NOMO-1 treated with DMSO at 0.1 percent for 48 hours (cell line): ENCODE results near the gene SPDYE5.
"Not testable (repeated sequence)": the region's sequence is repeated elsewhere in the genome, so short reads cannot be mapped to it uniquely, and the experiment has no call there.

ENCODE experiments used
- DNase-seq: peaks from one replicate; lab custom pipeline; 2025; ENCODE audit not compliant: unreplicated experiment; lab: John Stamatoyannopoulos, UW

Gene SPDYE5

GRCh38 chr7:75492020-75492419, at the start of gene SPDYE5:
TSS of gene SPDYE5 (plus strand) at chr7:75492320. CDS start at chr7:75494048, 1,728 bp downstream.
- not testable (repeated sequence) for DNase-seq

- DNase-seq: not testable (repeated sequence)
These were observed 49.5 kb upstream of the SPDYE5 start for GRCh38 chr7:75442465-75443111.

- DNase-seq: not testable (repeated sequence)
These were observed 42.2 kb upstream of the SPDYE5 start for GRCh38 chr7:75449946-75450345.

- DNase-seq: not testable (repeated sequence)
These were observed 39.6 kb upstream of the SPDYE5 start for GRCh38 chr7:75452494-75452955.

GRCh38 chr7:75456403-75456802, 35.7 kb upstream of the SPDYE5 start:
- DNase-seq: peak; percentile 95

- DNase-seq: not testable (repeated sequence)
These were observed 34.1 kb upstream of the SPDYE5 start for GRCh38 chr7:75458034-75458433.

GRCh38 chr7:75460541-75460940, 31.6 kb upstream of the SPDYE5 start:
- not testable (repeated sequence) for DNase-seq

- not testable (repeated sequence) for DNase-seq
These were observed 22.0 kb upstream of the SPDYE5 start for GRCh38 chr7:75470166-75470565.

GRCh38 chr7:75477457-75477856, 14.7 kb upstream of the SPDYE5 start:
- not testable (repeated sequence) for DNase-seq

- DNase-seq: not testable (repeated sequence)
These were observed 11.8 kb upstream of the SPDYE5 start for GRCh38 chr7:75480313-75480712.

- not testable (repeated sequence) for DNase-seq
These were observed 6.7 kb upstream of the SPDYE5 start for GRCh38 chr7:75485355-75485978.

- peak; percentile 84 for DNase-seq
These were observed 6.0 kb upstream of the SPDYE5 start, which contains the start of gene POM121C for GRCh38 chr7:75485979-75486643. TSS of gene POM121C (minus strand) at chr7:75486299. CDS start at chr7:75441496, 44,803 bp downstream.

- not testable (repeated sequence) for DNase-seq
These were observed 16.9 kb downstream of the SPDYE5 start for GRCh38 chr7:75509033-75509432.

GRCh38 chr7:75518842-75519241, 26.7 kb downstream of the SPDYE5 start:
- DNase-seq: not testable (repeated sequence)

GRCh38 chr7:75521727-75522126, 29.6 kb downstream of the SPDYE5 start:
- not testable (repeated sequence) for DNase-seq

GRCh38 chr7:75527224-75527722, 35.2 kb downstream of the SPDYE5 start:
- not testable (repeated sequence) for DNase-seq

GRCh38 chr7:75531359-75531821, 39.3 kb downstream of the SPDYE5 start:
- DNase-seq: no peak

GRCh38 chr7:75532639-75533038, 40.5 kb downstream of the SPDYE5 start:
- no peak for DNase-seq

- DNase-seq: no peak
These were observed 41.8 kb downstream of the SPDYE5 start for GRCh38 chr7:75533926-75534325.

- peak; percentile 100 for DNase-seq
These were observed 42.7 kb downstream of the SPDYE5 start for GRCh38 chr7:75534727-75535307.

- DNase-seq: no peak
These were observed 44.4 kb downstream of the SPDYE5 start for GRCh38 chr7:75536491-75536890.
